ENCODE results near the gene SEC31B. TPM values are rescaled to one million over a fixed set of nuclear protein-coding genes. Genes with fewer than 3 reads are reported as not detected.

SEC31B gene
- polyA plus RNA-seq, 3 donors, result 0.05 to 50.2 (median 0.09) TPM

DNA sequence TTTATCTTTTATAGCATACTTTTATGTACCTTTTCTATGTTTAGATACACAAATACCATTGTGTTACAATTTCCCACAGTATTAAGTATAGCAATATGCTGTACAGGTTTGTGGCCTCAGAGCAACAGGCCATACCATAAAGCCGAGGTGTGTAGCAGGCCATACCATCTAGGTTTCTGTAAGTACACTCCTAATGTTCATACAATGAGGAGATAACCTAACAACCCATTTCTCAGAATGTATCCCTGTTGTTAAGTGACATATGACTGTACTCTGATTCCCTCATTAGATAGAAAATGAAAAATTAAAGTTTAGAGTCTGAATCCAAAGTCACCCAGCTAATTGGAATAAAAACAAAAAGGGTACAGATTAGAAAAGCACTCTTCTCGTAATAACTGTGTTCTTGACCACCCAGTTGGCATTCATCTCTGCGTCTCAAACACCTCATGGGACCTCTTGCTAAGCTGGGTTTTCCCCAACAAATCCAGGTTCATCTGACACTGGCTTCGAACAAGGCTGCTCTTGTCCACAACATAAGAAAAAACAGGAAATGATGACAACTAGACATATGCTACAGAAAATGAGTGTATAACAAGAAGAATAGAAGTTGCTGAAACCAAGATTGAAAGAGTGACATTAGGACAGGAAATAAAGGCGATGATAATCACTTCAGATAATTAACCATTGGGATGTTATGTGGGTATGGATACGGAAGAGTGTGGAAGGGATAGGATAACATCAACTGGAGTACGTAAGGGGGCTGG, 8.6 kb upstream of the SEC31B start:
- Mint-ChIP-seq H3K27ac (peak overlapping the region in 6 of 7 donors; percentile 12 to 99 (median 94)), H3K4me3 (peak overlapping the region; percentile 100), H3K27me3 (ENCODE audit: low read depth in 3 of 3) (peaks cover 0 to 4% (median 1%) of the 10 kb centered on the region in 3 donors), H3K9me3 (peaks cover 0 to 5% (median 0%) of the 10 kb centered on the region in 7 donors), H3K4me1 (peaks cover 18% of the 10 kb centered on the region), H3K36me3 (peaks cover 38 to 40% of the 10 kb centered on the region in 2 donors)
- H3K9me3 ChIP-seq (replicated peaks in 1 of 2; ENCODE audit: control insufficient read depth in 1 of 2, insufficient read depth in 1 of 2, low read length in 2 of 2), result no peaks in the 10 kb centered on the region
- peak overlapping the region in 1 of 2 donors; percentile 82 for H3K27ac ChIP-seq (ENCODE audit: low read depth in 1 of 2, low read length in 2 of 2)
- peak overlapping the region; percentile 94 for H2AFZ ChIP-seq (ENCODE audit: insufficient read depth, low read depth, low read length, poor library complexity, severe bottlenecking)
- H3K4me1 ChIP-seq (ENCODE audit: control insufficient read depth in 1 of 2, insufficient read depth in 2 of 2, low read length in 2 of 2), result peaks cover 15 to 20% of the 10 kb centered on the region in 2 donors
- DNase-seq, result peak in 1 of 3 donors; percentile 30
- H3K79me2 ChIP-seq (ENCODE audit: insufficient read depth, low read length), result peaks cover 25% of the 10 kb centered on the region
- no peaks in the 10 kb centered on the region for H4K20me1 ChIP-seq (ENCODE audit: insufficient read depth, low read length)
- H3K27me3 ChIP-seq (ENCODE audit: control insufficient read depth in 2 of 2, insufficient read depth in 2 of 2, low read length in 2 of 2), result no peaks in the 10 kb centered on the region
- H3K4me3 ChIP-seq (replicated peaks in 1 of 3; ENCODE audit: low read depth in 2 of 3, low read length in 3 of 3), result peak overlapping the region; percentile 87 to 99 (median 94)
- peak overlapping the region; percentile 96 for H3K4me2 ChIP-seq (replicated peaks; ENCODE audit: extremely low read depth, low read length, poor library complexity, severe bottlenecking)
- intact Hi-C loops (cut with micrococcal nuclease), result no loop called here
- peak overlapping the region; percentile 80 for H3K9ac ChIP-seq (ENCODE audit: insufficient read depth, low read length, poor library complexity, severe bottlenecking)
- 100% methylated on average over 2 of the region's 7 CpGs for WGBS (ENCODE audit: insufficient coverage)
- peaks cover 39 to 42% of the 10 kb centered on the region in 2 donors for H3K36me3 ChIP-seq (replicated peaks in 1 of 2; ENCODE audit: control insufficient read depth in 1 of 2, insufficient read depth in 2 of 2, low read length in 2 of 2)
- TF ChIP-seq, protein P1, sequence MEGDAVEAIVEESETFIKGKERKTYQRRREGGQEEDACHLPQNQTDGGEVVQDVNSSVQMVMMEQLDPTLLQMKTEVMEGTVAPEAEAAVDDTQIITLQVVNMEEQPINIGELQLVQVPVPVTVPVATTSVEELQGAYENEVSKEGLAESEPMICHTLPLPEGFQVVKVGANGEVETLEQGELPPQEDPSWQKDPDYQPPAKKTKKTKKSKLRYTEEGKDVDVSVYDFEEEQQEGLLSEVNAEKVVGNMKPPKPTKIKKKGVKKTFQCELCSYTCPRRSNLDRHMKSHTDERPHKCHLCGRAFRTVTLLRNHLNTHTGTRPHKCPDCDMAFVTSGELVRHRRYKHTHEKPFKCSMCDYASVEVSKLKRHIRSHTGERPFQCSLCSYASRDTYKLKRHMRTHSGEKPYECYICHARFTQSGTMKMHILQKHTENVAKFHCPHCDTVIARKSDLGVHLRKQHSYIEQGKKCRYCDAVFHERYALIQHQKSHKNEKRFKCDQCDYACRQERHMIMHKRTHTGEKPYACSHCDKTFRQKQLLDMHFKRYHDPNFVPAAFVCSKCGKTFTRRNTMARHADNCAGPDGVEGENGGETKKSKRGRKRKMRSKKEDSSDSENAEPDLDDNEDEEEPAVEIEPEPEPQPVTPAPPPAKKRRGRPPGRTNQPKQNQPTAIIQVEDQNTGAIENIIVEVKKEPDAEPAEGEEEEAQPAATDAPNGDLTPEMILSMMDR (IDR thresholded peaks at IDR 0.05), result no peak

DNA sequence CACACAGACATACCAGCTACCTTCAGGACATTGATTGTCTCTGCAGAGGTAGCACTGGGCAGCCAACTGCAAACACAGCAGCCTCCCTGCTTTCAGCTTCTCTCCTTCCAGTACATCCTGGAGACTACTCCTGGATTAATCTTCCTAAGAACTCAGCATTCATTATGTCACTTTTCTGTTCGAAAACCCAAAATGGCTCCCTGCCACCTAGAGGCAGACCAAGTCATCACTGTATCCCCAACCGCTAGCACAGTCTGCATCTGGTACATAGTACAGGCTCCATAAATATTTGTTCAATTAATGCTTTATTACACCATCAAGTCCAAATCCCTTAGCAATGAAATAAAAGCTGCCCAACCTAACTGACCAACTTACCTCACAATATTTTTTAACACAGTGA, 5.0 kb upstream of the SEC31B start:
- intact Hi-C loops (cut with micrococcal nuclease), result loop anchor here in 1 of 2 donors (5.0 kb wide), 2 partner anchors 87 to 187 kb away; no protein-coding TSS in a partner anchor

More for the DNA sequence above, 5.0 kb upstream of the SEC31B start:
- no peak overlapping the region for H3K4me3 Mint-ChIP-seq
- peaks cover 14% of the 10 kb centered on the region for H3K4me1 Mint-ChIP-seq
- 100% methylated on average over 1 of the region's 2 CpGs for WGBS (ENCODE audit: insufficient coverage)
- peaks cover 22% of the 10 kb centered on the region for H3K79me2 ChIP-seq (ENCODE audit: insufficient read depth, low read length)
- H3K9me3 ChIP-seq (replicated peaks in 1 of 2; ENCODE audit: control insufficient read depth in 1 of 2, insufficient read depth in 1 of 2, low read length in 2 of 2), result peaks cover 0 to 4% of the 10 kb centered on the region in 2 donors
- H3K36me3 Mint-ChIP-seq, result peaks cover 65% of the 10 kb centered on the region in 2 donors
- H3K4me2 ChIP-seq (replicated peaks; ENCODE audit: extremely low read depth, low read length, poor library complexity, severe bottlenecking), result no peak overlapping the region
- H3K27ac Mint-ChIP-seq, result no peak overlapping the region
- no peaks in the 10 kb centered on the region for H4K20me1 ChIP-seq (ENCODE audit: insufficient read depth, low read length)
- H3K27me3 Mint-ChIP-seq (ENCODE audit: low read depth in 3 of 3), result peaks cover 12 to 14% (median 13%) of the 10 kb centered on the region in 3 donors
- H3K27me3 ChIP-seq (ENCODE audit: control insufficient read depth in 2 of 2, insufficient read depth in 2 of 2, low read length in 2 of 2), result peaks cover 8 to 10% of the 10 kb centered on the region in 2 donors
- H3K36me3 ChIP-seq (replicated peaks in 1 of 2; ENCODE audit: control insufficient read depth in 1 of 2, insufficient read depth in 2 of 2, low read length in 2 of 2), result peaks cover 48 to 60% of the 10 kb centered on the region in 2 donors
- H3K4me1 ChIP-seq (ENCODE audit: control insufficient read depth in 1 of 2, insufficient read depth in 2 of 2, low read length in 2 of 2), result peaks cover 9 to 17% of the 10 kb centered on the region in 2 donors
- no peak overlapping the region for H3K9ac ChIP-seq (ENCODE audit: insufficient read depth, low read length, poor library complexity, severe bottlenecking)
- H3K4me3 ChIP-seq (replicated peaks in 1 of 3; ENCODE audit: low read depth in 2 of 3, low read length in 3 of 3), result no peak overlapping the region
- no peak for DNase-seq
- TF ChIP-seq, protein P1 (IDR thresholded peaks at IDR 0.05), result no peak
- H3K9me3 Mint-ChIP-seq, result peaks cover 0 to 7% (median 0%) of the 10 kb centered on the region in 7 donors
- no peak overlapping the region for H3K27ac ChIP-seq (ENCODE audit: low read depth in 1 of 2, low read length in 2 of 2)
- H2AFZ ChIP-seq (ENCODE audit: insufficient read depth, low read depth, low read length, poor library complexity, severe bottlenecking), result no peak overlapping the region

Measured in CD14-positive monocyte (primary cell).